Epithelial cell of esophagus (primary cell): ENCODE results near the gene SRGAP2B.
"Not testable (repeated sequence)": the region's sequence is repeated elsewhere in the genome, so short reads cannot be mapped to it uniquely, and the experiment has no call there.

Source experiments
- DNase-seq: peaks from one replicate; pipeline ENCODE4 v3.0.0; 2010; ENCODE audit warnings: low read depth
- H3K4me3 ChIP-seq: 2 replicates; pipeline ENCODE4 v1.5.1; 2011; ENCODE audit warnings: mild to moderate bottlenecking, low read length, control low read depth

SRGAP2B gene

DNA sequence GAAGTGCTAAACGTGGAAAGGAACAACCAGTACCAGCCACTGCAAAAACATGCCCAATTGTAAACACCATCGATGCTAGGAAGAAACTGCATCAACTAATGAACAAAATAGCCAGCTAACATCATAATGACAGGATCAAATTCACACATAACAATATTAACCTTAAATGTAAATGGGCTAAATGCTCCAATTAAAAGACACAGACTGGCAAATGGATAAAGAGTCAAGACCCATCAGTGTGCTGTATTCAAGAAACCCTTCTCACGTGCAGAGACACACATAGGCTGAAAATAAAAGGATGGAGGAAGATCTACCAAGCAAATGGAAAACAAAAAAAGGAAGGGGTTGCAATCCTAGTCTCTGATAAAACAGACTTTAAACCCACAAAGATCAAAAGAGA is 128.6 kb downstream of the SRGAP2B start:
- not testable (repeated sequence) for H3K4me3 ChIP-seq

DNA sequence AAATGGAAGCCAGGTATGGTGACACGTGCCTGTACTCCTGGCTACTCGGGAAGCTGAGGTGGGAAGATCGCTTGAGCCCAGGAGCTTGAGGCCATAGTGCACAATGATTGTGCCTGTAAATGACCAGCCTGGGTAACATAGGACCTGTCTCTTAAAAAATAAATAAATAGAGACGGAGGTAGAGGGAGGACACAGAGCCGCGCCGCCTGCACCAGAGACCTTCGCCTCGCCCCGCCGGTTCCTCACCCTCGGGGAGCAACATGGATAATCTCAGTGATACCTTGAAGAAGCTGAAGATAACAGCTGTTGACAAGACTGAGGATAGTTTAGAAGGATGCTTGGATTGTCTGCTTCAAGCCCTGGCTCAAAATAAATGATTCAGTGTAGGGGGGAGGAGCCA is 130.4 kb downstream of the SRGAP2B start:
- DNase-seq, H3K4me3 ChIP-seq: not testable (repeated sequence)

More for the DNA sequence above, 128.6 kb downstream of the SRGAP2B start:
- not testable (repeated sequence) for DNase-seq

- DNase-seq, H3K4me3 ChIP-seq: not testable (repeated sequence)
These were observed 130.9 kb downstream of the SRGAP2B start for GRCh38 chr1:144964186-144964585.

DNA sequence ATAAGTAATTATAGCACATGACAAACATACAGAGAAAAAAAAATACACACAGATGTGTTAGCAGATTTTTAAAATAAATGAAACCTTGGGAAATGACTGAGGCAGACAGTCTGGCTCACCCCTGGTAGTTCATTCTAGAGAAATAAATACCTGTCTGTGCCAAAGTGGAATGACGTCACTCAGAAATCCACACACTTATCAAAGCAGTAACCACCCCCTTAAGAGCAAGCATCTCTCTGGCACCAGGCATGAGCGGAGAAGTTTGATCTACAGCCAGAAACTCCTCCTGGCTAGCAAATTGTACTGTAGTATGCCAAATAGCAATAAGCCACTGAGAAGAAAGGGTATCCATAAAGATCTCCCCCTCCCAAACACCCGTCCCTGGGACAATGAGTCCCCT is 131.6 kb downstream of the SRGAP2B start:
- DNase-seq, H3K4me3 ChIP-seq: not testable (repeated sequence)

DNA sequence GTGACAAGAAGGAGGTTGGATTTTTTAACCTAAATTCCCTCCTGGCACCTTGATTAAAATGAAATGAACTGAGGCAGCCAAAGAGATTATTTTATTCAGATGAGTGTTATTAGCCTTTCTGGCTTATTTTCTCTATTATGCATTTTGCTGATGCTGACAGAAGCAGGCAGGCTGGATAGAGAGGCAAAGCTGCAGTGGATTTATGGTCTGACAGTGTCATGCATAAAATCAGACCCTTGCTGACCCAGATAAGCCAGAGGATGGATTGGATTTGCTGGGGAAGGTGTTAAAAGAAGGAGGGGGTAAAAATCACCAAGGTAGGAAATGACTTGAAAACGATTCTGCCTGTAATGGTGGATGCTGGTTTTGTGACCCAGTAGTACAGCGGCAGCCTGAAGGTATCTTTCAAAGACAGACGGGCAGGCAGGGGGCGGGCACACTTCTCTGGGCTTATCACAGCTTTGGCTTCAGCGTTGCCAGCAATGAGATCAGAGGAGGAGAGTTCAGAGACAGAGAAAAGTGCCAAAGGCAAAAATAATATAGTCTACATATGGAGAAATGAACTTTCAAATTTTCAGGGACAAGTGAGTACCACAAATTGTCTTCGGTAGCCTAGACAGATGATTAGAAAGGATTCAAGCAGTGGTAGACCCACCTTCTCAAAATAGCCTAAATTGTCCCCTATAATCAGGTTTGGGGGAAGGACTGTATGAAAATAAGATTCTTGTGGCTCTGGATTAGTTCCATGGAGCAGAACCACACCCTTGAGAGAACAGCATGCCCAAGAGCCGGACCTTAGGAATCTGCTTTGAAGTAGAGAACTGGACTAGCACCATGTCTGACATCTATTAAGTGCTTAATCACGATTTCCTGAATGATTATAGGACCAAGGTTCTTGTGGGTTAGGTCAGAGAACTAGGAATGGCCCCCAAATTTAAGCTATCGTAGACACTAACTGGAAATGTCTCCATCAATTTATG is 133.2 kb downstream of the SRGAP2B start:
- DNase-seq, H3K4me3 ChIP-seq: not testable (repeated sequence)

- not testable (repeated sequence) for H3K4me3 ChIP-seq, DNase-seq
These were observed 134.1 kb downstream of the SRGAP2B start for GRCh38 chr1:144960929-144961488.

DNA sequence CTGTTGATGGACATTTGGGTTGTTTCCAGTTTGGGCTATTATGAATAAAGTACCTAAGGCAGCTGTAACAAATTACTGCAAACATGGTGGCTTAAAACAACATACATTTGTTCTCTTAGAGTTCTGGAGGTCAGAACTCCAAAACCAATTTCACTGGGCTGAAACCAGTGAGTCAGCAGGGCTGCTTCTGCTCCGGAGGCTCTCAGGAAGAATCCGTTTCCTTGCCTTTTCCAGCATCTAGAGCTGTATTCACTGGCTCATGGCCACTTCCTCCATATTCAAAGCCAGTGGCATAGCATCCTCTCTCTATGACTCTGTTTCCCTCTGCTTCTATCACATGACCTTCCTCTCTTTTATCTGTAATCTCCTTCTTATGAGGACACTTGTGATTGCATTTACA is 146.7 kb downstream of the SRGAP2B start:
- not testable (repeated sequence) for H3K4me3 ChIP-seq, DNase-seq

GRCh38 chr1:144947495-144947894 is 147.6 kb downstream of the SRGAP2B start:
- not testable (repeated sequence) for DNase-seq, H3K4me3 ChIP-seq

GRCh38 chr1:144946525-144947480 is 148.3 kb downstream of the SRGAP2B start:
- H3K4me3 ChIP-seq, DNase-seq: not testable (repeated sequence)

GRCh38 chr1:144941710-144942109 is 153.4 kb downstream of the SRGAP2B start:
- H3K4me3 ChIP-seq, DNase-seq: not testable (repeated sequence)

DNA sequence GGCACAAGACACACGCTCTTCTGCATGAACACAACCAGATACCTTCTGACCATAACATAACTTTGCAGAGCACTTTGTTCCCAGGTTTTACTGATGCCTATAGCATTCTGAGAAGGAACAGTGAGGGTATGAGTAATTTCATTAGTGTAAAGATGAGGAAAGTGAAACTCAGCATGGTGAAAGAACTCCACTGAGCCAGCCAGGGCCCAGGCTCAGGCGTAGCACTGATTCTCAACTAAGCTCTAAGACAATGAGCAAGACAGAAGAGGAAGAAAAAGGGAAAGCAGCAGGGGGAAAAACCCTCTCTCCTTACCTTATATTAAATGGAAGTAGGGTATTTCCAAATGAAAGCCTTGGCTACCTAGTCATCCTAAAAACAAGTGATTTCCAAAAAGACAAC is 155.1 kb downstream of the SRGAP2B start:
- not testable (repeated sequence) for DNase-seq, H3K4me3 ChIP-seq

DNA sequence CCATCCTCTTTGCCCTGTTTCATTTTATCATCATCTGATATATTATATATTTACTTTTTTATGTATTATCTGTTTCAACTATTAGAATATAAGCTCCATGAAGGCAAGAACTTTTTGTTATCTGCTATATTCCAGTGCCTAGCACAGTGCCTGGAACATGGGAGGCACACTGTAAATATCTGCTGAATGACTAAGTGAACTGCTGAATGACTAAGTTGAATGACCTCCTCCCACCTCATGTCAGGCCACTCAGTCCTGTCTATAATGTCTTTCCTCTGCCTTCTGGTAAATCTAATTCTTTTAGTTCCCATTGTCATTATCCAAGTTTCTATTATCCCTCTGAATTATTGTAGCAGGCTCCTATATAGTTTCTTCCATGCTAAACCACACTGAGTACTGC is 156.5 kb downstream of the SRGAP2B start:
- H3K4me3 ChIP-seq, DNase-seq: not testable (repeated sequence)

- H3K4me3 ChIP-seq, DNase-seq: not testable (repeated sequence)
These were observed 158.9 kb downstream of the SRGAP2B start for GRCh38 chr1:144936186-144936732.

- H3K4me3 ChIP-seq, DNase-seq: not testable (repeated sequence)
These were observed 159.8 kb downstream of the SRGAP2B start for GRCh38 chr1:144935310-144935709.

- not testable (repeated sequence) for DNase-seq, H3K4me3 ChIP-seq
These were observed 162.1 kb downstream of the SRGAP2B start for GRCh38 chr1:144933014-144933413.

DNA sequence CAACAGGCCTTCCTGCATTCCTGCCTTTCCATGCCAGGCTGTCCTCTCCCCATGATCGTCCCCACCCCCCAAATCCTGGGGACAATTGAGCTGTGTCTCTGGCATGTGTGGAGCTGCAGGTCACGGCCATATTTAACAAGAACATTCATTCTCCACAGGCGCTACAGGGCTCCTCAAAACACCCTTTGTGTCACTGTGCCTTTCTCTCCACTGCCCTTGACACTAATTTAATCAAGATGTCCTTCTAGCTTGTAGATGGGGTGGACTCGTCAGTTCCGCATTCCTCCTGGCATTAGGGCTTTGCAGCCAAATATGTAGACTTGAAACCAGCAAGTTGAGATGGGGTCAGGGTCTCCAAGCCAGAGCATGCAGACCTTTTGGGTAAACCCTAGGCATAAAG is 163.0 kb downstream of the SRGAP2B start:
- not testable (repeated sequence) for DNase-seq, H3K4me3 ChIP-seq

- DNase-seq, H3K4me3 ChIP-seq: not testable (repeated sequence)
These were observed 163.6 kb downstream of the SRGAP2B start for GRCh38 chr1:144931553-144931952.

GRCh38 chr1:144930085-144930777 is 164.9 kb downstream of the SRGAP2B start:
- not testable (repeated sequence) for DNase-seq, H3K4me3 ChIP-seq

GRCh38 chr1:144927292-144927691 is 167.8 kb downstream of the SRGAP2B start:
- not testable (repeated sequence) for H3K4me3 ChIP-seq
- peak; percentile 0 for DNase-seq
